Mesenchymal stem cell (in vitro differentiated cells and primary cell): ENCODE data around the gene OR10P1. TPM values are rescaled to one million over a fixed set of nuclear protein-coding genes. Genes with fewer than 3 reads are reported as not detected.

Source experiments
- small RNA-seq: library from polyadenylated mRNA; stranded (forward); fragments of <200 nt; extraction: miRNeasy Mini kit (QIAGEN cat#:217004); gene quantifications from one replicate; pipeline ENCODE3, GENCODE V24; 2013; ENCODE audit warnings: low read depth

OR10P1 gene

Small RNA genes within 50 kb of the gene (small RNA-seq; reads per million reads assigned to genes)
- gene AC009779.5 = not detected
